ENCODE measurements around the gene NDUFA1.
"Not testable (repeated sequence)": the region's sequence is repeated elsewhere in the genome, so short reads cannot be mapped to it uniquely, and the experiment has no call there.

NDUFA1 gene

DNA sequence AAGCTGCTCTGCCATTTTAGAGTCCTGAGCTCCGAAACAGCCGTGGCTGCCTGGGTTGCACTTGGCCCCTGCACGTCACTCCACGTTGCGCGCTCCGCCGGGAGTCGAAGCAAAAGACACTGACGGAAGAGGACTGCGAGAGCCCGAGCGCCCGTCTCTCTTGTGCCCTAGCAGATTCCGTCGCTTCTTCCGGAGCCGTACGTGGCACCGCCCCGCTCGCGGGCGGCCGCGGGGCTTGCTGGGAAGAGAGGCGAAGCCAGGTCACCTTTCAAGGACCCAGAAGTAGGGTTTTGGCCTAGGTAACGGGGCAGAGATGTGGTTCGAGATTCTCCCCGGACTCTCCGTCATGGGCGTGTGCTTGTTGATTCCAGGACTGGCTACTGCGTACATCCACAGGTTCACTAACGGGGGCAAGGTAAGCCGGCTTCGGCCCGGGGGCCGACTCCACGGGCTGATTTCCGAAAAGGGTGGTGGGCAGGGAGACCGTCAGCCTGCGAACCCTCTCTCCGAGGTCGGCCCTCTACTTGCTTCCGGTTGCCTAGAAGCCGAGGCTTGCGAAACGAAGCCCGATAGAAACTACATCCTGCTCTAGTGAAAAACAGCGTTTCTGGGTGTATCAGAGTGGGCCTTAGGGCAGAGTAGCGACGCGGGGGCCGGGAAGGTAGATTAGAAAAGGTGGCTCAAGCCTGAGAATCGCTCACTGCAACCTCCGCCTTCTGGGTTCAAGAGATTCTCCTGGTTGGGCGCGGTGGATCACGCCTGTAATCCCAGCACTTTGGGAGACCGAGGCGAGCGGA, at the start of gene NDUFA1, which contains the start of gene RNF113A:
Gene NDUFA1, plus strand, starts transcription at position 234 of the 797 bp plus-strand sequence. Its CDS starts 80 bp downstream, at position 314.
Gene RNF113A, minus strand, starts transcription at position 135 of the 797 bp plus-strand sequence. Its CDS starts 120 bp downstream, at position 15.
- no peak for DNase-seq (ENCODE audit: low spot score)

DNA sequence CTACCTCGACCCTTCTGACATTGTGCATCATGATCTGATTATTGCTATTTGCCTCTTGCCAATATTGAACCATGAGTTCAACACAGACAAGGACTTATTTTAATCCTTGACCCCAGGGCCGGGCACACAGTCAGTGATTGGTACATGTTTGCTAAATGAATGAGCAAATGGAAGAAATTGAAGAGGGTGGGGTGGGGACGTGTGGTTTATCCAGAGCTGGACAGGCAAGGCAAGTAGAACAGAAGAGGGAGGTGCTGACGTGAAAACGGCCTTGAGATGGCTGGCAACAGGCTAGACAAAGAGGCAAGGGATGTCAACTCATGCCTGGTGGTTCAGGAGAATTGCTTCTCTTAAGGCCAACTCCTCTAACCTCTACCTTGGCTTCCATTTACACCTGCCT, 47.4 kb upstream of the NDUFA1 start:
- DNase-seq (ENCODE audit: low spot score), result not testable (repeated sequence)

DNA sequence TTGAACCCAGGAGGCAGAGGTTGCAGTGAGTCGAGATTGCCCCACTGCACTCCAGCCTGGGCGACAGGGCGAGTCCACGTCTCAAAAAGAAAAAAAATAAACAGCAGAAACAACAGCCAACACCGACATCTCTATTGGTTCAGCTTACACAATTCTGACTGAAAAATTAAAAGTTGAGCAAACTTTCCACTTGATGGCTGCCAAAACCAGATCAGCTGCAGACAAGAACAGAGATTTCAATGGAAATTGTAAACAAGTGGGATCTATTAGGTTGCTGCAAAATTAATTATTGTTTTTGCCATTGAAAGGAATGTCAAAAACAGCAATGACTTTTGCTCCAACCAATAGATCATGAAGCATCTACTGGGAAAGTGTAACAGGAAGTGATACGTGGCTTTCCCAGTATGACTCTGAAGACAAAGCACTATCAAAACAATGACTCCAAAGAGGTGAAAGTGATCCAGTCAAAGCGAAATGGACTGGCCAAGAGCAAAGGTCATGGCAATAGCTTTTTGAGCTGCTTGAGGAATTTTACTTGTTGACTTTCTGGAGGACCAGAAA, 45.2 kb upstream of the NDUFA1 start:
- no peak for DNase-seq (ENCODE audit: low spot score)

DNA sequence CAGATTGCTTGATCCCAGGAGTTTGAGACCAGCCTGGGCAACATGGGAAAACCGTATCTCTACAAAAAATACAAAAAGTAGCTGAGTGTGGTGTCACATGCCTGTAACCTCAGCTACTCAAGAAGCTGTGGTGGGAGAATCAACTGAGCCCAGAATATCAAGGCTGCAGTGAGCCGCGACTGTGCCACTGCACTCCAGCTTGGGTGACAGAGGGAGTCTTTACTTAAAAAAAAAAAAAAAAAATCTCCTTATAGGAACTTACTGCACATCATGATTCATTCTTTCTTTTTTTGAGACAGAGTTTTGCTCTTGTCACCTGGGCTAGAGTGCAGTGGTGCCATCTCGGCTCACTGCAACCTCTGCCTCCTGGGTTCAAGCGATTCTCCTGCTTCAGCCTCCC, 43.2 kb upstream of the NDUFA1 start:
- DNase-seq (ENCODE audit: low spot score), result no peak

DNA sequence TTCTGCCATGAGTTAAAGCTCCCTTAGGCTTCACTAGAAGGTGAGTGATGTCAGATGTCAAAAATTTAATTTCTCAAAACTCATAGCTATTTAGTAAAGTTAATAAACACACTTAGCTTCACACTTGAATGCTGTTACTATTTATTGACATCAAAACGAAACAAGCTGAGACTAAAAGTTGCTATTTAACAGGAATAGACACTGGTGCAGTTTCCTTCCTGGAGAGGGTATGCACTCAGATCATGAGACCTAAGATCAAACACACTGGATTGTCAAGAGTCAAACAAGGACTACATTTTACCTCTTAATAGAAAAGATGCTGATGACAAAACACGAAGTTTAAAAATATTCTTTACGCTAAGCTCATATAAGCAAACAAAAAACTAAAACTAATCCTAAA, 37.7 kb upstream of the NDUFA1 start:
- no peak for DNase-seq (ENCODE audit: low spot score)

DNA sequence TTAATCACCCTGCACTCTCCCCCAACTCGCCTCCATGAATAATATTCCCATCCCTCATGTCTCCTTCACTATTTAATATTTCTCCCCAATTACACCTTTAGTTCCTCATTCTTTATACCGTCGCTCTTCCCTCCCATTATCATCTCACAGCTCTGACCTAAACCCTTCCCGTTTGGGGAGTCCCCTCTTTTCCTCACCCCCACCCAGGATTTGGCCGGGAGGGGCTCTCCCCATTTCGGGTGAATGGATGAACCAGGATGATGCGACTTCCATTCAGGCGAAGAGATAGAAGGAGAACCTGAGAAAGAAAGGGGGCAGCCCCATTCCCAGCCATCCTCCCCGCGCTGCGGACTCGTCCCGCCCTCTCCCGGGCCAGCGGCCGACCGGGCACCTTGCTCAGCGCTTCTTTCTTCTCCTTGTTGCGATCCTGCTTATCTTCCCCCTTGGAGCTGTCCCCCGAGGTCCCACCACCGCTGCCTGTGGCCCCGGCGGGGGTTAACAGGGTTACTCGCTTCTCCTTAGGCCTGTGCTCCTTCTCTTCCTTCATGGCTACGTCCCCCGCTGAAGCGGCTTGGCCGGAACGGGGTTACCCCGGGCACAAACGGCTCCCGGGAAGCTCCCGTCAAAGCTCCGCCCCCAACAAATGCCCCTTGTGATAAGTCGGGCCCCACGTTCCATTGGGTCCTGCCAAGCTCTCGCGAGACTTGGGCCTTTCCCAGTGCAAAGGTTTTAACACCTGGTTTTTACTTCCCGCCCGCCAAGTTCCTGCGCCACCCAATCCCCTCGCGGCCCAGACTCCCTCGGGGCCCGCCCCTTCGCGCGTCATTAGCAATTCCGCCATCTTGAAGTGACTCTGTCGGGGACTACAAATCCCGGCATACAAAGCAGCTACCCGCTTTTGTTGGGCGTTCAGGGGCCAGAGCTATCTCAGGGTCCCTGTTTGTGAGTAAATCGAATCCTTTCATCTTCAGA, 19.0 kb upstream of the NDUFA1 start, which contains the start of gene UPF3B:
Gene UPF3B, minus strand, starts transcription at position 582 of the 972 bp plus-strand sequence. Its CDS starts 35 bp downstream, at position 547.
- peak; percentile 65 for DNase-seq (ENCODE audit: low spot score)

DNA sequence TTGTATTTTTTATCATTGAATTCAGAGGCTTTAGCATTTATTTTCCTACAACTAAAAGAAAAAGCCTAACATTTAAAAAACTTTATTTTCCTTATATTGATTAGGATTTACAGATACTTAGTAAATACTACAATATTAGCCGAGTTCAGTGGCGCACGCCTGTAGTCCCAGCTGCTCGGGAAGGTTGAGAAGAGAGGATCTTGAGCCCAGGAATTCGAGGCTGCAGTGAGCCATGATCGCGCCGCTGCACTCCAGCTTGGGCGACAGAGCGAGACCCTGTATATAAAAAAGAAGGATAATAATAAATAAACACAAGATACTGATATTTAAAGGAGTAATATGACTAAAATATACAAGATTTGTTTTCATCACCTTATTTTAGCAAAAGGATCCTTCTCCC, 18.2 kb upstream of the NDUFA1 start:
- no peak for DNase-seq (ENCODE audit: low spot score)

DNA sequence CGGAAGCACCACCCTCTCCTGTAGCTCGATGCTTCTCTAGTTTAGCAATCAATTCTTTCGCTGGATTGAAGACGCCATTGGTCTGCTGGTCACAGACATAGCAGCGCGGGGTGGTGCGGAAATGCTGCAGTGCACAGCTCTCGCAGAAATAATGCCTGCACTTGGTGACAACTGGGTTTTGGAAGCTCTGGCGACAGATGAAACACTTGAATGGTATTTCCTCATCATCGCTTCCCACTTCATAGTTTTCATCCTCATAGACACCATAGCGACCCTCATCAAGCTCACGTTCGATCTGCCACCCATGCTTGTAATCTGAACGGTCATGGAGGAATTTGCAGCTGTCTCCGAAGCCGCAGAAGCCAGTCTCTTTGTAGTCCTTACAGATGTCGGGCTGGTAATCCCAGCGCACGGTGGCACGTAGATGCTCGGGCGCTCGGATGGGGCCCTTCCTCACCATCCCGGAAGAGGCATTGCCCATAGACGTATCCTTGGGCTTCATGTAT, 953 bp upstream of the NDUFA1 start:
- no peak for DNase-seq (ENCODE audit: low spot score)

DNA sequence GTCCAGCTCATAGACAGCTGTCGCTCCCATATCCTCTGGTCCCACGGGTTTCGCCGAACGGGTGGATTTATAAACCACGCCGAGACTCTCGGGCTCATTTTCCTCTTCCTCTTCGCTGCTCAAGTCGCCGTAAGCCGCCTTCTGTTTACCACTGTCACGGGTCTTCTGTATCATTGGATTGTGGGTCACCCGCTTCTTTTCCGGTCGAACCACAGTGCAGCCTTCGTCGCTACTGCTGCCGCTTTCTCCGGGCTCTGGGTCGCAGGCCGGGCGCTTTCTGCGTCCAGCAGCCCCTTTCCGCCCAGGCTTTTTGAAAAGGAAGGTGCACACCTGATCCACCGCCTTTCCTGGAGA, 410 bp upstream of the NDUFA1 start:
- DNase-seq (ENCODE audit: low spot score), result no peak

DNA sequence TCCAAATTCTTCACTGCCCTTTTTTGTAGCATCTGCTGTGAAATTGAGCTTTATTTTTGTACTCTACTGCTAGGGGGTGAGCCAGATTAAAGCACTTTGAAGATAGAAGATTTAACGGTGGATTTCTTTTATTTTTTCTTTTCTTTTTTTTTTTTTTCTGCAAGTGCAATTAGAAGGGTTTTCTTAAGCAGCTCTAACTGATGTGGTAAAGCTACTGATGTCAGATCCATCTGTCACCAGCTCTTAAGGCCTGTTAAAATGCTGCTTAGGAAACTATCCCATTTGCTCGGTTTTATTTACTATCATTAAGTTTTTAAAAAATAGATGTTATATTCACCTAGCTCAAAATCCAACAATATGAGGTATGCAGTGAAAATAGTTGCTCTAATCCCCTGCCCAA, 7.1 kb downstream of the NDUFA1 start:
- no peak for DNase-seq (ENCODE audit: low spot score)

DNA sequence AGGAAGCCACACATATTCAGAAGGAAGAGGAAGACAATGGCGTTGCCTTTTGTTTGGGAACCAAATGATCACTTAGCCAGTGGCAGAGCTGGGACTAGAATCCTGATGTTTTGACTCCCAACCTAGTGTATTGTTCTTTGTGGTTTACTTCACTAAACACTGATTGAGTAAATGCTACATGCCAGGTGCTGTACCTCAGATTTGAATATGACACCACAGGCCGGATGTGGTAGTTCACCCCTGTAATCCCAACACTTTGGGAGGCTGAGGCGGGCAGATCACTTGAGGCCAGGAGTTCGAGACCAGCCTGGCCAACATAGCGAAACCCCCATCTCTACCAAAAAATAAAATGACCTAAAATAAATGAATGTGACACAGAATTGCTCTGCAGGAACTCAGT, 8.4 kb downstream of the NDUFA1 start:
- no peak for DNase-seq (ENCODE audit: low spot score)

DNA sequence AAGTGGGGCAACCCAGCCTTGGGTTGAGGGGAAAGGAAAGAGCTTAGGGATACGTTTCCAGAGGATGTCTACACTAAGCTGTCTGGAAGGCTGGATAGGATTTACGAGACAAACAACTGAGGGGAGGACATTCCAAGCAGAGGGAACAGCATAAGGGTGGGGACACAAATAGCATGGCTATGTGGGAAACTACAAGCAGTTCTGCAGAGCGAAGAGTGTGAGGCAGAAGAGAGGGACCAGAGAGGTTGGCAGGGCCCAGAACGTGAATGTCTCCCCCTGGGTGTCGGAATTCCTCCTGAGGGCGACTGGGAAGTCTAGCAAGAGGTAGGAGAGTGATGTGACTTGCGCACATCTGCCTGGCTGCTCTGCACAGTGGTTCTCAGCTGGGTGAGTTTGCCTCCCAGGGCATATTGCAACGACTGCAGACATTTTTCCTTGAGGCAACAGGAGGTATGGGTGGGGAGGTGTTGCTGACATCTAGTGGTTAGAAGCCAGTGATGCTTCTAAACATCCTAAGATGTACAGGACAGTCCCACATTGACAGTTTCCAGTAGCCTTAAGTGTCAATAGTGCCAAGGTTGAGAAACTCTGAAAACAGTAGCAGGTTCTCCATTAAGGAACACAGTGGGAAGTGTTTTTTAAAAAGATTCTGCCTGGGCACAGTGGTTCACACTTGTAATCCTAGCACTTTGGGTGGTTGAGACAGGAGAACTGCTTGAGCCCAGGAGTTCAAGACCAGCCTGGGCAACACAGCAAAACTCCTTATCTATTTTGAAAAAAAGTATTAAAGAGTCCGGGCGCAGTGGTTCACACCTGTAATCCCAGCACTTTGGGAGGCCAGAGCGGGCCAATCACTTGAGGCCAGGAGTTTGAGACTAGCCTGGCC, 9.2 kb downstream of the NDUFA1 start:
- peak; percentile 42 for DNase-seq (ENCODE audit: low spot score)

DNA sequence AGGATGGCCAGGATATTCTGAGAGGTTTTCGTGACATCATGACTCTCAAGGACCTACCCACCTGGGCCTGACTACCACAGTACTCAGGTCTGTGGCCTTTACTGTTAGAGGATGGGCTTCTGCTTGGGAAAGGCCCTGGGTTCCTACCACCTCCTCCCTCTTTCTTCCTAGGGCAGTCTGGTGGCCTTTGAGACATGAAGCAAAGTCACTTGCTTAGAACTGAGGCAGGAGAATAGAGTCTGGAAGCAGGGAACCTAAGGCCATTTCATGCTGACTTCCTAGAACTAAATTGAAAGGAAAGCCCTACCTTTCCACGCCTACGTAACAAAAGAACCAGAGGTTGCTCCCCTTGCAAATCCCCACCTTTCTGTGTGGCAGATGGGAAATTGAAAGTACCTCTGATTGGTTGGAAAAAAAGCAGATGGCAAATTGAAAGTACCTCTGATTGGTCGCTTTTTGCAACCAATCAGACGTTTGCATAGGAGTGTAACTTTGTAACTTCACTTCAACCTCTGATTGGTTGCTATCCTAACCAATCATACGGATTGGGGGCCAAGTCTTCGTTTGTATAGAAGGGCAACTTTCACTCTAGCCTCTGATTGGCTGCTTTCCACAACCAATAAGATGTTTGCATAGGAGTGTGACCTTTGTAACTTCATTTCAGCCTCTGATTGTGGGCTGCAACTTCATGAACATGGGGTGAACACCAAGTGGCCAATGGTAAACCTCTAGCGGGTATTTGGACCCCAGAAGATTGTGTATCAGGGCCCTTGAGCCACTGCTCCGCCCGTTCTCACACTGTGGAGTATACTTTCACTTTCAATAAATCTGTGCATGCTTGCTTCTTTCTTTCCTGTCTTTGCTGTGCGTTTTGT, 14.2 kb downstream of the NDUFA1 start:
- no peak for DNase-seq (ENCODE audit: low spot score)

DNA sequence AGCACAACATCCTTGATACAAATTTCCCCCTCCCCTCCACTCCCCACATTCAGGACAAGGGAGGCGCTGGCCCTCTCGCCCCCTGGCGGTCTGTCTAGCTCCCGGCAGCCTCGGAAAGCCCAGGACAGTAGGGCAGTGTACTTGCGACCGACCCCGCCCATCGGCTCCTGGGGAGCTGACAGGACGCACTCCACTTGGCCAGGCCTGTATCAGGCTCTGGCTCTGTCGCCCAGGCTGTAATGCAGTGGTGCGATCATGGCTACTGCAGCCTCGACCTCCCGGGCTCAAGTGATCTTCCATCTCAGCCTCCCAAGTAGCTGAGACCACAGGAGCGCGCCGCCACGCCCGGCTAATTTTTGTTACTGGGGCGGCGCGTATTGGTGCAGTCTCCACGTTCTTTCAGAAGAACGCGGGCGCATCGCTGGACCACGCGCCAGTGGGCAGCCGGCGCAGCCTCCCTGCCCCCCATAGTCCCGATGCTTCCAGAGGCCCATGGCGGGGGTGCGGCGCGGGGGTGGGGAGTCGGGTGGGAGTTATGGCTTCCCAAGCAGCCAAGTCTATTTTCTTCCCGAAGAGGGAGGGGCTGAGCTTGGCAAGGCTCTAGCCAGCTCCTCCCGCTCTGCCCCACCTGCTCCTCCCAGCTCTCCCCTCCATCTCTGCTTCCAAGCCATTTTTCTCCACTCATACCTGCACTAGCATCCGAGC, 16.2 kb downstream of the NDUFA1 start:
- DNase-seq (ENCODE audit: low spot score), result no peak

DNA sequence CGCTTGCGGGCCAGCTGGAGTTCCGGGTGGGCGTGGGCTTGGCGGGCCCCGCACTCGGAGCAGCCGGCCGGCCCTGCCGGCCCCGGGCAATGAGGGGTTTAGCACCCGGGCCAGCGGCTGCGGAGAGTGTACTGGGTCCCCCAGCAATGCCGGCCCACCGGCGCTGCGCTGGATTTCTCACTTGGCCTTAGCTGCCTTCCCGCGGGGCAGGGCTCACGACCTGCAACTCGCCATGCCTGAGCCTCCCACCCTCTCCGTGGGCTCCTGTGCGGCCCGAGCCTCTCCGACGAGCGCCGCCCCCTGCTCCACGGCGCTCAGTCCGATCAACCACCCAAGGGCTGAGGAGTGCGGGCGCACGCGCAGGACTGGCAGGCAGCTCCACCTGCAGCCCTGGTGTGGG, 19.0 kb downstream of the NDUFA1 start:
- DNase-seq (ENCODE audit: low spot score), result not testable (repeated sequence)

DNA sequence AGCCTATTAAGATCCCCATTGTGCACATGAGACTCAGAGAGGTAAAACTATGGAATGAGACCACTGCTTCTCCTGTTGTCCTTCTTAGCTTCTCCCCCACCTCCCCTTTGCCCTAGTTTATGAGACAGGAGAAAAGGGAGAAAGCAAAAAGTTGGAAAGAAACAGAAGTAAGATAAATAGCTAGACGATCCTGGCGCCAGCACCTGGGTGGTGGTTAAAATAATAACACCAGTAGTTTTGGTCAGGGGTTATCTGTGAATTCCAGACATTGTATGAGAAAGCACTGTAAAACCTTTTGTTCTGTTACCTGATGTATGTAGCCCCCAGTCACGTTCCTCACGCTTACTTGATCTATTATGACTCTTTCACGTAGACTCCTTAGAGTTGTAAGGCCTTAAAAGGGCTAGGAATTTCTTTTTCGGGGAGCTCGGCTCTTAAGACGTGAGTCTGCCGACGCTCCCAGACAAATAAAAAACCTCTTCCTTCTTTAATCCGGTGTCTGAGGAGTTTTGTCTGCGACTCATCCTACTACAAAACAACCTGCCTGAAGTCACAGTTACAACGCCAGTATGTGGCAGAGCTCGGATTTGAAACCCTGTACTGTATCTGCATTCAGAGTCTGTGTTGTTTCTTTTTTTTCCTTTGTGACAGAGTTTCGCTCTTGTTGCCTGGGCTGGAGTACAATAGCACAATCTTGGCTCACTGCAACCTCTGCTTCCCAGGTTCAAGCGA, 20.5 kb downstream of the NDUFA1 start:
- DNase-seq (ENCODE audit: low spot score), result not testable (repeated sequence)

DNA sequence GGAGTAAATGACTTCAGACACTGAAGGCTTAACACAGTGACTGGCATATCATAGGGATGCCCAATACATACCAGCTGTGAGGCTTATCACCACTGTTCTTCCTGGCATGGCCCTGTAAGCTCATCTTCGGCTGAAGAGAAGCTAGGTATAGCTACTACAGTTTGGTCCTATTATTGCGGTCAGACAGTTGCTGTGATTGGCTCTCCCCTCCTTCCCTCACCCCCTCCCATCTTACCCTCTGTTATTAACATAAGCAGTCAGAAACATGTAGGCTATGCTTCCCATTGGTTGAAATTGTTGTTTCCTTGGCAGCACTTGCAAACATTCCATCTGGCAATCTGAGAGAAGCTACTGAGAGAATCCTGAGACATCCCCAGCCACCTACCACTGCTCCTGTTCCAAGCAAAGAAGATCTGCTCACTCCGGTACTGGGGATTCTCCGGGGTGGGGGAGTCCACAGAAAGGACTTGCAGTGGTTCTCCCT, 24.3 kb downstream of the NDUFA1 start, which contains the start of gene AKAP14:
Gene AKAP14, plus strand, starts transcription at position 51 of the 484 bp plus-strand sequence. CDS start 7,331 bp downstream, outside the sequence.
- no peak for DNase-seq (ENCODE audit: low spot score)

DNA sequence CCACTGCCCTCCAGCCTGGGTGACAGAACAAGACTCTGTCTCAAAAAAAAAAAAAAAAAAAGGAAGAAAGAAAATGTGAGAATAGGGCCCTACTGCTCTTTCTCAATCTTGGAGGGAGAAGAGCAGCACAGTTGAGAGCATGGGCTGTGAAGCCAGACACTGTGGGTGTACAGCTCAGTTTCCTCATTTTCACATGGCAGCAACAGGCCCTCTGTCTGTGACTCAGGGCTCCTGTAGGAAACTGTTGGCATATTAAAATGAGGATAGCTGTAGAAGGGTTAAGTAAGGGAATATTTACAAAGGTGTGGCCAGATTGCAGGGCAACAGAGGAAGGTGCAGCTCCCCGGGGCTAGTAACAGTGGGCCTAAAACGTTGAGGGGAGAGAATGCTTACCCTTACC, 27.5 kb downstream of the NDUFA1 start:
- DNase-seq (ENCODE audit: low spot score), result no peak
